HG03565 (cell line): Measurements from ENCODE around the gene SVEP1.
"Not testable (repeated sequence)": the region's sequence is repeated elsewhere in the genome, so short reads cannot be mapped to it uniquely, and the experiment has no call there.

Source experiments
- ATAC-seq: cut with Tn5 transposase; IDR thresholded peaks from one replicate; pipeline ENCODE4 v1.9.1; 2021; ENCODE audit warnings: mild to moderate bottlenecking, moderate library complexity; ENCODE audit not compliant: unreplicated experiment

SVEP1 gene

DNA sequence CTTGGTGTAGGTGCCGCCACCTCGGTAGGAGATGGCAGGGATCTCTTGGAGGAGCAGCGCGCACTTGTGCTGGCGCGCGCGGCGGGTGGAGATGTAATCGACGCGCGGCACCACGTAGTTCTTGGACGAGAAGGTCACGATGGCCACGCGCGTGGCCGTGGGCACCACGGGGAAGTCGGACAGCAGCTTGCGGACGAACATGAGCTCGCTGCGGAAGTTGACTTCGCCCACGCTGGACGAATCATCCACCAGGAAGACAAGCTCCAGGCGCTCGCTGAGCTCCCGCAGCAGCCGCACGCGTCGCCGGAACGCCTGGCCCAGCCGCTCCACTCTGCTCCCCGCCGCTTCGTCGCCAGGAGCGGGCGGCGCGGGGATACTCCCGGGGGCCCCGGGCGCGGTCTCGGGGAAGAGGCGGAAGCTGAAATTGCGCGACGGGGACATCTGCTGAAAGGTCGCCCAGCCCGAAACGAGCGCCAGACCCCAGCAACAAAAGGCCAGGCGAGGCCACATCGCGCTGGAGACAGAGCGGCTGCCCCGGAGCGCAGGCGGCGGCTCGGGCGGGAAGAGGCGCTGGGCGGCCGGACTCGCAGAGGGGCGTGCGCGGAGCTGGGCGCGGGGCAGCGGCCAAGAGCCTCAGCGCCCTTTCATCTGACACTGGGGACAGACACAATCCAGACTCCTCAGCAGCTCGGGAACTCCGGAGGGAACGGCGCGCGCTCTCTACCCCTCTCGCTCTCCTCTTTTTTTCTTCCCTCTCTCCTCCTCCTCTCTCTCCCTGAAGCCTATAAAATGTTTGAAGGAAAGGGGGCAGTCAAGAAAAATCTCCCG lies at the start of gene SVEP1:
Gene SVEP1, minus strand, starts transcription at position 708 of the 828 bp plus-strand sequence. Its CDS starts 198 bp downstream, at position 510.
- no peak for ATAC-seq

DNA sequence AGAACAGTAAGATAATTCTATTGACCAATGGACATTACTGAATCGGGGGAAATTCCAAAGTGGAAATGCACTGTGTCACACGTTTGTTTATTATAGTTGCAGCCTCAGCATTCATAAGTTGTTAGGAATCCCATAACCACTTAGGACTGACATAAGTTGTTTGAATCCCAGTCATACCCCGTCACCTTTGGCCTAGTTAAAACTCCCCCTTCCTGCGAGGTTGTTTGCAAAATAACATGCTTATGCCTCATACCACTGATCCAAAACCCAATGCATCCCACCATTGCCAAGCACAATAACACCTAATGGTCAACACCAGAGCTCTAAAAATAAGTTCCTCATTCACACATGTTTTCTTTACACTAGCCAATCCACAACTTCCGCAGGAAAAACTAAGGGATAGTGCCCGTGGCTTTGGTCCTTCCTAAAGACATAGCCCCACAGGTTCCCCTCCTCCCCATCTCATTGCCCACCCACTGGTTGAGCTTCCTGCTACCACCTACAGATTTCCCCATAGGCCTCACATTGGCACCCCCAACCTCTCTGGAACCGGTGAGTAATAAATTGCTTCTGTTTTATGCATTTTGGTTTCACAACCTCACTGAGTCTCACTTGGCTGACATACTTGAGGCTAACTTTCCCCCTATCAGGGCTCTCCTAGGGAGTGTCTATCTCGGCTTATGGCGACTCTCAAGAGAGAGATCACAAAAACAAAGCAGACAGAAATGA lies 46.7 kb upstream of the SVEP1 start:
- ATAC-seq: peak; percentile 96

DNA sequence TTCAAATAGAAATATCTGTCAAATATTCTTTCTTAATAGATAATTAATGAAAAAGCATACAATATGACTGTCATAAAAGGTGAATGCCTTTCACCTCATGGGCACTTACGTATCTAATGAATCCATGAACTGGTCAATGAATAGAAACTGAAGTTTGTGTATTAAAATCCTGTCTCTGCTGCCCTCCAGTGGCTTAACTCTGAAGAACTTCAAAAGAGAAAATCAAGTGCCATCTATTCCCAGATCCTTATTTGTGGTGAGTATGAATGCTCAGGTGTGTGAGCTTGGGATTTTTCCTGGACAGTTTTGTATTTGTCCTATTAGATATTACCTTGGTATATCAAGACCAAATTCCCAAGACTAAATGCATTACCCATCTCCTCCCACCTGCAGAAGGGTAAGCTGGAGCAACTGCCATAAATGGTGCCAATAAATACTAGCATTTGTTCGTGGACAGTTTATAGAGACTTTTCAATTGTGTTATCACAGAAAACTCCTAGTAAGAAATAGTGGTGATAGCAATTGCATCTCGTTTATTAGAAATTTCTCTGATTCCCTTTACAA lies 44.0 kb upstream of the SVEP1 start:
- ATAC-seq: no peak

DNA sequence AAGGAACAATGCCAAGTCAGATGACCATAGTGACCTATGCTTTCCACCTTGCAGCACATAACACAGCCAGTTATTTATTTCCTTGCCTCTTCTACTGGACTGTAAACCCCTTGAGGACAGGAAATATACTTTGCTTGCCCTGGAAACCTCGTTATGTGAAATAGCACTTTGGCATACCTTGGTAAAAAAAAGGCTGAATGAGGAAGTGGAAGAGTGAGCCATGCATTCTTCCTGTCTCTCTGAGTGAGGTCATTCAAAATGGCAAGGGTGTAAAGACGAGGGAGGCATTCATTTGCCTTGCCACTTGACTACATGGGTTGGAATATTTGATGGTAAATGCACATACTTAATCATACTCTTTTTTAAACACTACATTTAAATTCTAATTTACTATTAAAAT lies 42.8 kb upstream of the SVEP1 start:
- ATAC-seq: no peak

DNA sequence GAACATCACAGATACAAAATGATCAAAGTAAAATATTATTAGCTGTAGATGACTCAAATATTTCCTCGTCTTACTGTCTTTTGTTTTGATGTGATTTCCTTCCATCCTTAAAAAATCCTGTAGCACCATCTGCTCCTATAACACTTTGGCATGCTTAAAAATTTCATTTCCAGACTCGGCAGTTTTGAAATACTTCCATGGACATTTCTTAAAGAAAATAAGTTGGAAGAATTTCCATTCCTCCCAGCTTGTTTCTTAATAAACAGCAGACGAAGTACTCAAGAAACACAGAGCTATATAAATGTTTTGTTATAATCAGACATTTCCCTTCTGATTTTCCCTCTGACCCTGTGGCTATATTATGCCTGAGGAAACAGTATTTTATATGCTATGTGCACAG lies 41.2 kb upstream of the SVEP1 start:
- no peak for ATAC-seq

DNA sequence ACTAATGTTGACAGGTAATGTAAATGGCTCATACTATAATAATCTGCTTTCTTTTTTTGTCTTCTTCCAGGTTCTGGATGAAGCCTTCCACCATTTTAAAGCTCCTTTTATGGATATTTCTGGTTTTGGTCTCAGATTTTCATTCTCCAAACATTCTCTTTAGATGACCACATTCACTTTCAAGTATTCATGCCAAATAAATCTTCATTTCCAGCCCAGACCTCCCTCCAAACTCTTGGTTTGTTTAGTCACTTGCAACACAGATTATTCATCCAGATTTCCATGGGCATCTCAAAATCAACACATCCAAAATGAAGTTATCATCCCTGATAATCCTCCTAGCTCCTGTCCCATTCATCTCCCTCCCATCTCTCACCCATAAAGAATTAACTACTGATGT lies 40.3 kb upstream of the SVEP1 start:
- ATAC-seq: no peak

DNA sequence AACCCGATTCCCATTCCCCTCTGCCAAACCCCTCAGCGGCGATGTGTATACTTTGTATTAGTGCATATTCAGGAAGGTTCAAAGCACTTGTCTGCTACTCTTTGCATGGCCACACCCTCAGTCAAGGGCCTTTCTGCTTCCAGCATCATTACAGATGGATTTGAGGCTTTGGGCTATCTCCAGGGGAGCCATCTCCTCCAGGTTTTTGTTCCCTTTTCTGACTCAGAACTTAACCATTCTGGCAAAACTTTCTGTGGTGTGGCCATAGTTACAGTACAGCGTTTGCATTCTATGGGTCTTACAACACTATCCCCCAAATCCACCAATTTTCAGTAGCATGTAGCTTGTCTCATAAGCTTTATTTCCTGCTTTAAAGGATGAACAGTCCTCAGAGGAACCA lies 36.0 kb upstream of the SVEP1 start:
- no peak for ATAC-seq

DNA sequence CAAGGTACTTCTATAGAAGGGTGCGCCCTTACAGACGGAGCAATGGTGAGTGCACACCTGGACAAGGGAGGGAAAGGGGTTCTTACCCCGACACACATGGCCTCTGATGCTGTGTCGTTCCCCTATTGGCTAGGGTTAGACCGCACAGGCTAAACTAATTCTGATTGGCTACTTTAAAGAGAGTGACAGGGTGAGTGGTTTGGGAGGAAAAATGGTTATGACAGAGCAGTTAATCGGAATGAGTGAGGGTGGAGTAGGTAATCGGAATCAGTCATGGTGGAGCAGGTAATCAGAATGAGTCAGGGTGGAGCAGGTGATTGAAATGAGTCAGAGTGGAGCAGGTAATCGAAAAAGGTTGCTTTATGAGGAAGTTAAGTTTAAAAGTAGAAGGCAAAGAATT lies 35.0 kb upstream of the SVEP1 start:
- ATAC-seq: not testable (repeated sequence)

DNA sequence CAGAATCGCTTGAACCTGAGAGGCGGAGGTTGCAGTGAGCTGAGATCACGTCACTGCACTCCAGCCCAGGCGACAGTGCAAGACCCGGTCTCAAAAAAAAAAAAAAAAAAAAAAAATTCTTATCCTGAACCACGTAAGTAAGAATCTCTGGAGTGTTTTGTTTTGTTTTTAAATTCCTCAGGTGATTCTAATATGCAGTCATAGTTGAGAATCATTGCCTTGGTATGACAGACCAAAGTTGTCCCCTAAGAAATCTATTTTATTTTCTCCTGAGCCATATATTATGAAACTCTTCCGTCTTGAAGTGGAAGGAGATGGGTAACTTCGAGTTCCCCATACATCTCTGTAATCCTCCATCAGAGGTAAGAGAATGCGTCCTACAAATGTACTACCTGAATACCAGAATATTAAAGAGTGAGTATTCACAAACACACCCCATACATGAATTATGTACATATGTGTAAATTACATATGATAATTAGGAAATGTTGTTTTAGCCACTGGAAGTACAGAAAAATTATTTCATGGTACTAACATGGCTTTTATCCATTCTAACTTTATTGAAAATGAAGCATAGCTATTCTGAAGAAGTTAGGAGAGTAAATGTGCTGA lies 26.7 kb upstream of the SVEP1 start:
- no peak for ATAC-seq

DNA sequence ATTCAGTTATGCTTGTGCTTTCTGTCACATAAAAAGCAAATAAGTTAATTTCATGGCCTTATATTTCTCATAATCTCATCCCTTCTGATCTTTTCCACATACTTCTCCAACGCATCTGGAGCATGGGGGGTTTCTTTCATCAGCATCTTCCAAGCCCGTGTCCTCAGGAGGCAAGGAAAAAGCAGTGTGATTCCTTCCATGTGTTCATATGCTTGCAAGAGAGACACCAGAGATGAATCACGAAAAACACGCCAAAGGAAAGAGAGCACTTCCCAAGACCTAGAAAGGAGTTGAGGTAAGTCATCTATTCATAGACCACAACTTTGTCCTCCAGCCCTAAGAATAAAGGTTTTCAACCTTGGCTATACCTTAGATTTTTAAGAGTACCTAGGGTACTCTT lies 26.0 kb upstream of the SVEP1 start:
- no peak for ATAC-seq

DNA sequence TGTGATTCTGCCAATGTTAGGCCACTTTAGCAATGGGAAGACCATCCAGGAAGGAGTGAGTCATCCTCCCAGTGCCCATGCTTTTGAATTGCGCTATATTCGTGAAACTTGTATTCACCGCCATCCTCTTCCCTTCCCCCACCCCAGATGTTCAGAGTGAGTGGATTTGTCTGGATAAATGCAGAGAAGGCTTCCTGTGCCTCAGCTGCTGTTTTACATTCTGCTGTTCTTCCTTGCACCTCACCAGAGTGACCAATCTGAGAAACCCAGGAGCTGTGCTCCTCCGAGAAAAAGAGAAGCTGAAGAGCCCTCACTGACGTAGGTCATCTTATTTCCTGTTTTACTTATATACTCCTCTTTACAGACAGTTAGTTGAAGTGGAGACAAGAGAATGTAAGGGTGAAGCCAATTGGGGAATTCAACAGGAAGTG lies 24.6 kb upstream of the SVEP1 start:
- ATAC-seq: no peak

DNA sequence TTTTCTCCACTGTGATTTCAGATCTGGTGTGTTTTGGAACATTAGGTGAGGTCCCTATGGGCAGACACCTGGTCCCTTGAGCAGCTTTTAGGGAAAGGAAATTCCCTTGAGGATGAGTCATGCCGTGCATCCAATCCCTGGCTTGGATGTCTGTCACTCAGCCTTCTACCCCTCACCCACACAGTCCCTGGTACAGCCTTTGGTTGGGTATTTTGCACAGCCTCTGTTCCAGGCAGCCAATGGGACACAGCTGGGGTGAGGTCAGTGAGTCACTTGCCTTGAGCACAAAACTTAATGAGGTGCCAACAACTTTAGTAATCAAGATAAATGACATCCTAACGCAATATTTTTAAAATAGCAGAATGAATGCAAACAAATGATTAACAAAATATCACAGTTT lies 22.7 kb upstream of the SVEP1 start:
- no peak for ATAC-seq

DNA sequence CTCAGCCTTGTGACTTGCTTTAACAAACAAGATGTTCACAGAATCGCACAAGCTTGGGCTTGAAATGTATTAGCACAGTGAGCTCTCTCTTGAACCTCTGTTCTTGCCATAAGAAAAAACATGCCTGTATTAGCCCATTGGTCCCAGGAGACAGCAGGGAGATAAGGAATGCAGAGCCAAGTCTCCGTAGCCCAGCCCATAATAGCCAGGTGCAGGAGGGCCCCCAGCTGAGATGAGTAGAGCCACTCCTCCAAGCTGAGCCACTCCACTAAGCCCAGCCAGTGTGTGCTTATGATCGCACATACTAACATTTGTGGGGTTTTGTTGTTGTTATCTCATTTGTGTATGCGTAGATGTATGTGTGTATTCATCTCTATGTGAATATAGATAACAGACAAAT lies 21.6 kb upstream of the SVEP1 start:
- no peak for ATAC-seq

DNA sequence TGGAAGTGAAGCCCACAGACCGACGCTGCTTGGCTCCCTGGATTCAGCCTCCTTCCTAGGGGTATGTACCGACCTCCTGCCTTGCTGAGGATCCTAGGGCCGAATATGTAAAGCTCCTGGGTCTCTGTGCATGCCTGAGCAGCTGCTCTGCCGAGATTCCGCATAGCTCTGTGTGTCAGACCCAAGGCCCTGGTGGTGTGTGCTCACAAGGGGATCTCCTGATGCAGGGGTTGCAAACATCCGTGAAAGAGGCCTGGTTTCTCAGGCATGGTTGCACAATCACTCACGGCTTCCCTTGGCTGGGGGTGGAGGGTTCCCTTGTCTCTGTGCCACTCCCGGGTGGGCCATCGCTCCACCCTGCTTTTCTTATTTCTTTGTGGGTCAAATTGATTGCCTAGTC lies 19.9 kb upstream of the SVEP1 start:
- no peak for ATAC-seq

DNA sequence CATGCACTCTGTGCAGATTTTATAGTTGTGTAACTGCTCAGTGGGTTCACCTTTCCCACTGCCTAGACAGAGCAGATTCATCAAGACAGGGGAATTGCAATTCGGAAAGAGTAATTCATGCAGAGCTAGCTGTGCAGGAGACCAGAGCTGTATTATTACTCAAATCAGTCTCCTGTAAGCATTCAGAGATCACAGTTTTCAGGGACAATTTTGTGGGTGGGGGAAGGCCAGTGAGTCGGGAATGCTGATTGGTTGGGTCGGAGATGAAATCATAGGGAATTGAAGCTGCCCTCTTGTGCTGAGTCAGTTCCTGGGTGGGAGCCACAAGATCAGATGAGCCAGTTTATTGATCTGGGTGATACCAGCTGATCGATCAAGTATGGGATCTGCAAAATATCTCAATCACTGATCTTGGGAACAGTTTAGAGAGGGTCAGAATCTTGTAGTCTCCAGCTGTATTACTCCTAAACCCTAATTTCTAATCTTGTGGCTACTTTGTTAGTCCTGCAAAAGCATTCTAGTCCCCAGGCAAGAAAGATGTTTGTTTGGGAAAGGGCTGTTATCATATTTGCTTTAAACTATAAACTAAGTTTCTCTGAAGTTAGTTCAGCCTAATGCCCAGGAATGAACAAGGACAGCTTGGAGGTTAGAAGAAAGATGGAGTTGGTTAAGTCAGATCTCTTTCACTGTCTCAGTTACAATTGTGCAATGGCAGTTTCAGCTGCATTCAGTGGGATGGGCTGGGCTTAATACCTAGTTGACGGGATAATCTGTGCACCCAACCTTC lies 12.7 kb upstream of the SVEP1 start:
- no peak for ATAC-seq

DNA sequence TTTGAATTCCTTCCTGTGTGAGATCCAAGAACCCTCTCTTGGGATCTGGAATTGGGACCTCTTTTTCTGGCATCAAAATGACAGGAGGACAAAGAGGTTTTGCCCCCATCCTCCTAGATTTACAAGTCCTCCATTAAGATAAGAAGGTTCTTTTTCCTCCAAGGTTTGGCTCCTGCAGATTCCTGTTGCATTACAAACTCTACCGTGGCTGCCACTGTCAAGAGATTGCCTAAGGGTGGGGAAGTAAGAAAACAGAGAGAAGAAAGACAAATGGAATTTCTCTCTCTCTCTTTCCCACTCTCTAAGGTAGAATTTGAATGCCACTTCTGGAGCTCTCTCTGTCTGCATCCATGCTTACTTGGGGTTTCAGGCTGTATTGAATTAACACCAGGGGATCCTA lies 12.0 kb upstream of the SVEP1 start:
- no peak for ATAC-seq

DNA sequence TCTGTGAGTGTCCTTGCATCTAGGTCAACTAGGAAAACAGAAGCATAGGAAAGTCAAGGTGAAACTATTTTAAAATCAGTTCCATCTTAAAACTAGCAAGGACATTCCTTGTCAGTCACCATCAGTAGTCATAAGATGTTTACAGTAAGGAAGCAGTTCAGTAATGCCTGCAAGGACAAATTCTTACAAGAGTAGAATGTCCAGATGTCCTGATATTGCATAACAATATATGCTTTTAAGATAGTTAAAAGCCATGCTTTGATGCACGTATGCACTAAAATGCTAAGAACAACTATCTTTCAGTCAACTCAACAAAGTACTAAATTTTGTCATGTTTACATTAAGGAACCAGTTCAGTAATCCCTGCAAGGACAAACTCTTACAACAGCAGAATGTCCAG lies 11.3 kb upstream of the SVEP1 start:
- no peak for ATAC-seq

DNA sequence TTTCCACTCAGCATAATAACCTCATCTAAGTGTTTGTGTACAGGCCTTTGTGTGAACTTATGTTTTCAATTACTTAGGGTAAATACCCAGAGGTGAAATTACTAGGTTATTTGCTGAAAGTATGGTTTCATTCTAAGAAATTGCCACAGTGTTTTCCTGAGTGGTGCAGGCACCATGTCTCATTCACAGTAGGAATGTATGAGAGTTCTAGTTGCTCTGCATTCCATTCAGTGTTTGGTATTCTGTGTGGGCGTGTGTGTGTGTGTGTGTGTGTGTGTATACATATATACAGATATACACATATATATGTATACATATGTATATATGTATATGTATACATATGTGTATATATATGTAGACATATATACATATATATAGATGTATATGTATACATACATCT lies 8.8 kb upstream of the SVEP1 start:
- no peak for ATAC-seq

DNA sequence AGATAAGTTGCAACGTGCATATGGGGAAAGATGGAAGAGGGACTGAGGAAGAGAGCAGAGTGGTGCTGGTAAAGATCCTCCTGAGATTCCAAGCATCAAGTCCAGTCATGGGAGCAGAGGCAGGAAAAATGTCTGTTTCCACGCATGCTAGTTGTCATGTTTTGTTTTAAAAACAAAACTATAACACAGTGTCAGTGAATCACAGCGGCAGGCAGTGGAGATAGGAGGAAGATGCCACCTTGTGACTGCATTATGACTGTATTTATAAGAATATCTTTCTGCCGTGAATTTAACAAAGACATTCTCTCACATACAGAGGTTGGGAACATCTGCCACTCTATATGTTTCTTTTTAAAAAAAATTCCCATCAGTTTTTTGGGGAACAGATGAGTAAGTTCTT lies 3.7 kb upstream of the SVEP1 start:
- ATAC-seq: no peak

DNA sequence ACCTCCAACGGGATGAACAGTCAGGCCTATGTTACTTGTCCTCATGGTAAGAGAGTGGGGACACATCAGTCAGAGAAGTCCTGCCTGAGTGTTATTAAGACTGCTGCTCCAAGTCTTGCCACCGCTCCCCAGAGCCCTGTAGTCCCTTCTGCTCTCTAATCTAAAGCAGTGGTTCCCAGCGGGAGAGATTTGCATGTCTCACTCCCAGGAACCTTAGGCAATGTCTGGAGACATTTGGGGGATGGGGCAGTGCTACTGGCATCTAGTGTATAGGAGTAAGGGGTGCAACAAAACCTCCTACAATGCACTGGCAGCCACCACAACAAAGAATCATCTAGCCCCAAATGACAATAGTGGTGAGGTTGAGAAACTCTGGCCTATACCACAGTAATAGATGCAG lies 2.6 kb upstream of the SVEP1 start:
- ATAC-seq: no peak

DNA sequence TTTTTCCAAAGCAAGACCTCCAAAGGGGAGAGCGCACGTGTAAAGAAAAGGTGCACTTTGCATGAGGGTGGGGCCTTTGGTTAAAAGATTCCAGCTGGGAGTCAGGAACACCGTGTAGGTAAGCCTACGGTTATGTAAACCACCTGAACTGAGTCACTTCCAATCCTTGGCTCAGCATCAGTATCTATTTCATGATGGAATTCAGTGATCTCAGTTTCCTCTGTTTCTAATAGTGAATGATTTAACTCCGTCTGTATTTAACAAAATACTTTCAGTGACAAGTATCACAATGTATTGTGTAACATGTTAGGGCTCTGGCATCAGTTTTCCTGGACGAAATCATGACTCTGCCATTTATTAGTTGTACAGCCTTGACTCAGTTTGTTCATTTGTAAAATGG lies 1.3 kb upstream of the SVEP1 start:
- no peak for ATAC-seq
